SK-N-SH (cell line): ENCODE data around the gene ARHGEF4. TPM values are rescaled to one million over a fixed set of nuclear protein-coding genes. Genes with fewer than 3 reads are reported as not detected.

ENCODE experiments used
- CTCF ChIA-PET: fragments of 300-600, 350-600 bp; formaldehyde crosslinking; extraction: SDS; loops from one replicate; lab custom pipeline; 2021; lab: Yijun Ruan, JAX
- POLR2A ChIA-PET: fragments of 350-600 bp; sonication (Branson Sonifier 250); formaldehyde crosslinking; extraction: SDS; loops from one replicate; lab custom pipeline; 2020; ENCODE audit warnings: antibody characterized with exemption, inconsistent platforms; lab: Yijun Ruan, JAX
- DNase-seq: peaks from one replicate; pipeline ENCODE4 v3.0.0; 2012
- H2AFZ ChIP-seq: fragments of 200-600 bp; sonication (generic); 2 replicates; pipeline ENCODE4 v1.8.1; 2016; ENCODE audit warnings: antibody characterized with exemption, mild to moderate bottlenecking, low read depth
- H3F3A ChIP-seq: fragments of 200-600 bp; sonication (generic); replicated peaks from 2 replicates; pipeline ENCODE3; 2016; ENCODE audit warnings: antibody characterized with exemption, mild to moderate bottlenecking; ENCODE audit not compliant: insufficient read depth
- H3K27ac ChIP-seq, 2 experiments: fragments of 200-500 bp in 1 of 2; fragments of 200-600 bp in 1 of 2; sonication (Bioruptor generic) in 1 of 2; sonication (generic), shearing (Covaris generic) in 1 of 2; 2 replicates each; pipeline versions ENCODE4 v1.5.1 to v1.6.1; 2014 to 2016; ENCODE audit warnings: low read depth in 2 of 2, inconsistent platforms in 1 of 2, low read length in 1 of 2, mild to moderate bottlenecking in 1 of 2, mixed read lengths in 1 of 2
- H3K27me3 ChIP-seq: fragments of 200-600 bp; sonication (generic), shearing (Covaris generic); 2 replicates; pipeline ENCODE4 v1.6.1; 2016; ENCODE audit warnings: mixed run types; ENCODE audit not compliant: insufficient read depth
- H3K36me3 ChIP-seq, 2 experiments: fragments of 200-500 bp in 1 of 2; fragments of 200-600 bp in 1 of 2; sonication (Bioruptor generic) in 1 of 2; sonication (generic) in 1 of 2; replicated peaks in 1 of 2; 2 replicates each; pipeline versions ENCODE3 to v1.5.1; 2014 to 2016; ENCODE audit warnings: low read length in 1 of 2, mild to moderate bottlenecking in 1 of 2; ENCODE audit not compliant: insufficient read depth in 2 of 2, control insufficient read depth in 1 of 2
- H3K4me1 ChIP-seq, 2 experiments: fragments of 200-500 bp in 1 of 2; fragments of 200-600 bp in 1 of 2; sonication (Bioruptor generic) in 1 of 2; sonication (generic), shearing (Covaris generic) in 1 of 2; 2 replicates each; pipeline versions ENCODE4 v1.5.1 to v1.6.1; 2014 to 2016; ENCODE audit warnings: low read depth in 1 of 2, low read length in 1 of 2, mixed run types in 1 of 2; ENCODE audit not compliant: insufficient read depth in 2 of 2, control insufficient read depth in 1 of 2
- H3K4me2 ChIP-seq: fragments of 200-600 bp; sonication (generic), shearing (Covaris generic); 2 replicates; pipeline ENCODE4 v1.6.1; 2017; ENCODE audit warnings: mixed run types
- H3K4me3 ChIP-seq, 2 experiments: fragments of 200-500 bp in 1 of 2; fragments of 200-600 bp in 1 of 2; sonication (Bioruptor generic) in 1 of 2; sonication (generic), shearing (Covaris generic) in 1 of 2; 2 replicates each; pipeline versions ENCODE4 v1.5.1 to v1.8.1; 2014 to 2016; ENCODE audit warnings: low read depth in 2 of 2, inconsistent platforms in 1 of 2, low read length in 1 of 2, mild to moderate bottlenecking in 1 of 2, mixed read lengths in 1 of 2, moderate library complexity in 1 of 2
- H3K79me2 ChIP-seq: fragments of 200-600 bp; sonication (generic); 2 replicates; pipeline ENCODE4 v1.8.1; 2017; ENCODE audit warnings: mild to moderate bottlenecking; ENCODE audit not compliant: insufficient read depth
- H3K9ac ChIP-seq: fragments of 200-600 bp; sonication (generic); 2 replicates; pipeline ENCODE4 v1.6.1; 2017; ENCODE audit warnings: mixed run types
- H3K9me2 ChIP-seq: fragments of 200-600 bp; sonication (generic); 2 replicates; pipeline ENCODE4 v1.6.1; 2017; ENCODE audit warnings: mixed run types
- H3K9me3 ChIP-seq: fragments of 200-600 bp; sonication (generic); 2 replicates; pipeline ENCODE4 v1.6.1; 2017; ENCODE audit warnings: mixed run types, mild to moderate bottlenecking, moderate library complexity
- H4K20me1 ChIP-seq: fragments of 200-600 bp; sonication (generic); 2 replicates; pipeline ENCODE4 v1.6.1; 2017; ENCODE audit warnings: mild to moderate bottlenecking, mixed run types; ENCODE audit not compliant: insufficient read depth
- EP300 ChIP-seq, 2 experiments: IDR thresholded peaks; 2 replicates each; pipeline versions ENCODE4 v1.4.0 to v1.6.1; 2012; ENCODE audit warnings: borderline replicate concordance in 1 of 2, low read depth in 1 of 2, low read length in 1 of 2
- GABPA ChIP-seq: IDR thresholded peaks from 2 replicates; pipeline ENCODE4 v1.4.0; 2012; ENCODE audit warnings: low read depth, mild to moderate bottlenecking
- MXI1 ChIP-seq: IDR thresholded peaks from 2 replicates; pipeline ENCODE4 v1.6.1; 2012; ENCODE audit warnings: mild to moderate bottlenecking, low read depth, low read length, improper control_type of control experiment
- PBX3 ChIP-seq: IDR thresholded peaks from 2 replicates; pipeline ENCODE4; 2012
- RAD21 ChIP-seq: IDR thresholded peaks from 2 replicates; pipeline ENCODE4 v1.6.1; 2012; ENCODE audit warnings: mild to moderate bottlenecking, low read length
- REST ChIP-seq: IDR thresholded peaks from 2 replicates; pipeline ENCODE4 v1.6.1; 2012; ENCODE audit warnings: mild to moderate bottlenecking, low read depth, low read length, moderate library complexity
- RFX5 ChIP-seq: IDR thresholded peaks from 2 replicates; pipeline ENCODE4 v1.6.1; 2012; ENCODE audit warnings: mild to moderate bottlenecking, improper control_type of control experiment, low read length
- TCF12 ChIP-seq: IDR thresholded peaks from 2 replicates; pipeline ENCODE4 v1.4.0; 2012
- WGBS: methylation state at CpG from one replicate; pipeline ENCODE4 v1.1.6; 2017; ENCODE audit warnings: low lambda C conversion rate; 5-methylcytosine and 5-hydroxymethylcytosine counted together
- polyA plus RNA-seq, 3 experiments: library from polyadenylated mRNA; depleted of rRNA; stranded (reverse); fragments of >200 nt; gene quantifications; 2 replicates each; pipeline ENCODE4 v1.2.3, GENCODE V29; 2012

ARHGEF4 gene
- polyA plus RNA-seq, 1 of the 3 experiments (the other 2 are of a cell fraction) = 2.3 TPM

GRCh38 chr2:130852521-130853115 is 15.9 kb downstream of the ARHGEF4 start (continued):
- TF ChIP-seq MXI1 (no peak), PBX3 (no peak)
- TF ChIP-seq, all 33 proteins: peak for 0

GRCh38 chr2:130853391-130853790 is 16.7 kb downstream of the ARHGEF4 start:
- no peaks in the 10 kb centered on the region for H4K20me1 ChIP-seq
- H3F3A ChIP-seq = no peaks in the 10 kb centered on the region
- no peaks in the 10 kb centered on the region for H3K9me3 ChIP-seq
- H3K9ac ChIP-seq = no peak overlapping the region
- no peak overlapping the region for H3K27ac ChIP-seq
- no peaks in the 10 kb centered on the region; a peak in 1 of 4 replicates for H3K4me1 ChIP-seq
- no peak overlapping the region for H3K4me3 ChIP-seq
- no peaks in the 10 kb centered on the region for H3K79me2 ChIP-seq
- no peak for DNase-seq
- WGBS = 29% methylated on average over 2 of the region's 8 CpGs
- no peaks in the 10 kb centered on the region for H3K27me3 ChIP-seq
- TF ChIP-seq RAD21 (no peak), PBX3 (no peak), EP300 (IDR thresholded peaks at IDR 0.05; ENCODE audit: borderline replicate concordance in 1 of 2, low read depth in 1 of 2, low read length in 1 of 2) (no peak), GABPA (no peak), REST (no peak), MXI1 (no peak), RFX5 (no peak), TCF12 (no peak)
- CTCF ChIA-PET = interaction anchor here (1.2 kb wide), 1 partner anchor 67 kb away, joined by 3 read pairs; no protein-coding TSS in a partner anchor
- H3K4me2 ChIP-seq = no peak overlapping the region
- no peaks in the 10 kb centered on the region for H3K9me2 ChIP-seq
- POLR2A ChIA-PET = no interaction called here
- no peak overlapping the region for H2AFZ ChIP-seq
- H3K36me3 ChIP-seq = no peaks in the 10 kb centered on the region
